Activated B cell treated with CpG ODN at 0.5 μM for 24 hours (primary cell): ENCODE data around the gene AGBL1. TPM values are rescaled to one million over a fixed set of nuclear protein-coding genes. Genes with fewer than 3 reads are reported as not detected.

Experiments
- ATAC-seq: fragments of 200-7000 bp; cut with Tn5 transposase; one replicate; pipeline ENCODE4 v1.10.0; 2021; ENCODE audit warnings: low read depth, mild to moderate bottlenecking, moderate library complexity
- CTCF ChIA-PET: fragments of 350-600 bp; sonication (Branson Sonifier 250); formaldehyde crosslinking; loops from one replicate; lab custom pipeline; 2021; ENCODE audit warnings: antibody characterized with exemption; lab: Charles Lee
- POLR2A ChIA-PET: fragments of 350-600 bp; sonication (Branson Sonifier 250); formaldehyde crosslinking; loops from one replicate; lab custom pipeline; 2021; ENCODE audit warnings: antibody characterized with exemption; lab: Charles Lee
- DNase-seq: peaks from one replicate; pipeline ENCODE4 v3.0.0; 2022
- H3K27ac Mint-ChIP-seq: one replicate; pipeline ENCODE4 v1.8.0; 2020; ENCODE audit warnings: mixed read lengths
- H3K27me3 Mint-ChIP-seq: one replicate; pipeline ENCODE4 v1.8.0; 2021; ENCODE audit warnings: mixed read lengths
- H3K36me3 Mint-ChIP-seq: one replicate; pipeline ENCODE4 v1.8.0; 2021; ENCODE audit warnings: low read depth, mixed read lengths
- H3K4me1 Mint-ChIP-seq: one replicate; pipeline ENCODE4 v1.8.0; 2021; ENCODE audit warnings: mixed read lengths
- H3K4me3 Mint-ChIP-seq: one replicate; pipeline ENCODE4 v1.8.0; 2020; ENCODE audit warnings: mild to moderate bottlenecking, mixed read lengths
- H3K9me3 Mint-ChIP-seq: one replicate; pipeline ENCODE4 v1.8.0; 2020; ENCODE audit warnings: mixed read lengths
- intact Hi-C: fragments of 100-400 bp; cut with micrococcal nuclease; formaldehyde crosslinking; loops from one replicate; pipeline ENCODE4 v1.15.1; 2024
- total RNA-seq: library from RNA; stranded (reverse); gene quantifications from 2 replicates; pipeline ENCODE4 v1.2.3, GENCODE V29; 2022
- TF ChIP-seq, protein P1 (sequence below): fragments of 200-600 bp; IDR thresholded peaks from one replicate; pipeline ENCODE4 v1.8.0; 2022; ENCODE audit warnings: antibody characterized with exemption, mild to moderate bottlenecking

AGBL1 gene
- total RNA-seq, 1 donor from 2014 or later, result not detected

GRCh38 chr15:87047203-87047965 lies 967.7 kb downstream of the AGBL1 start:
- Mint-ChIP-seq H3K9me3 (no peaks in the 10 kb centered on the region), H3K36me3 (no peaks in the 10 kb centered on the region), H3K4me3 (no peak overlapping the region), H3K27ac (no peak overlapping the region), H3K4me1 (no peaks in the 10 kb centered on the region), H3K27me3 (no peaks in the 10 kb centered on the region)
- DNase-seq, result no peak
- ChIA-PET CTCF (no interaction called here), POLR2A (no interaction called here)
- no peak for ATAC-seq
- TF ChIP-seq, protein P1, sequence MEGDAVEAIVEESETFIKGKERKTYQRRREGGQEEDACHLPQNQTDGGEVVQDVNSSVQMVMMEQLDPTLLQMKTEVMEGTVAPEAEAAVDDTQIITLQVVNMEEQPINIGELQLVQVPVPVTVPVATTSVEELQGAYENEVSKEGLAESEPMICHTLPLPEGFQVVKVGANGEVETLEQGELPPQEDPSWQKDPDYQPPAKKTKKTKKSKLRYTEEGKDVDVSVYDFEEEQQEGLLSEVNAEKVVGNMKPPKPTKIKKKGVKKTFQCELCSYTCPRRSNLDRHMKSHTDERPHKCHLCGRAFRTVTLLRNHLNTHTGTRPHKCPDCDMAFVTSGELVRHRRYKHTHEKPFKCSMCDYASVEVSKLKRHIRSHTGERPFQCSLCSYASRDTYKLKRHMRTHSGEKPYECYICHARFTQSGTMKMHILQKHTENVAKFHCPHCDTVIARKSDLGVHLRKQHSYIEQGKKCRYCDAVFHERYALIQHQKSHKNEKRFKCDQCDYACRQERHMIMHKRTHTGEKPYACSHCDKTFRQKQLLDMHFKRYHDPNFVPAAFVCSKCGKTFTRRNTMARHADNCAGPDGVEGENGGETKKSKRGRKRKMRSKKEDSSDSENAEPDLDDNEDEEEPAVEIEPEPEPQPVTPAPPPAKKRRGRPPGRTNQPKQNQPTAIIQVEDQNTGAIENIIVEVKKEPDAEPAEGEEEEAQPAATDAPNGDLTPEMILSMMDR, result no peak
- intact Hi-C loops, result no loop called here
